Endodermal cell (in vitro differentiated cells): ENCODE results near the gene ALDH8A1. TPM values are rescaled to one million over a fixed set of nuclear protein-coding genes. Genes with fewer than 3 reads are reported as not detected.

Experiments used
- DNase-seq: peaks from one replicate; pipeline ENCODE4 v3.0.0-alpha.2; 2017
- H3K27ac ChIP-seq: 2 replicates; pipeline ENCODE4 v1.5.1; 2013; ENCODE audit warnings: mild to moderate bottlenecking, low read depth, low read length, moderate library complexity
- H3K27me3 ChIP-seq: 2 replicates; pipeline ENCODE4 v1.6.1; 2013; ENCODE audit warnings: mild to moderate bottlenecking, low read length, moderate library complexity; ENCODE audit not compliant: insufficient read depth, control insufficient read depth, poor library complexity, severe bottlenecking
- H3K36me3 ChIP-seq: 2 replicates; pipeline ENCODE4 v1.7.0; 2013; ENCODE audit warnings: mild to moderate bottlenecking, low read length, moderate library complexity; ENCODE audit not compliant: control insufficient read depth, insufficient read depth
- H3K4me1 ChIP-seq: one replicate; pipeline ENCODE4 v1.7.0; 2013; ENCODE audit warnings: low read length; ENCODE audit not compliant: control insufficient read depth, insufficient read depth
- H3K4me3 ChIP-seq: 2 replicates; pipeline ENCODE4 v1.5.1; 2013; ENCODE audit warnings: mild to moderate bottlenecking, low read length, moderate library complexity
- H3K9ac ChIP-seq: 2 replicates; pipeline ENCODE4 v1.6.1; 2013; ENCODE audit warnings: mild to moderate bottlenecking, low read length, moderate library complexity; ENCODE audit not compliant: poor library complexity, severe bottlenecking; ENCODE audit errors: extremely low read depth
- H3K9me3 ChIP-seq: 2 replicates; pipeline ENCODE4 v1.6.1; 2013; ENCODE audit warnings: mild to moderate bottlenecking, low read length, moderate library complexity; ENCODE audit not compliant: control insufficient read depth
- H3K27ac Mint-ChIP-seq: 2 replicates; pipeline ENCODE4 v1.8.0; 2020; ENCODE audit warnings: mixed read lengths
- H3K27me3 Mint-ChIP-seq: 2 replicates; pipeline ENCODE4 v1.8.0; 2021; ENCODE audit warnings: mild to moderate bottlenecking, mixed read lengths; ENCODE audit not compliant: insufficient read depth
- H3K36me3 Mint-ChIP-seq: 2 replicates; pipeline ENCODE4 v1.8.0; 2020; ENCODE audit warnings: low read depth, mixed read lengths
- H3K4me1 Mint-ChIP-seq: 2 replicates; pipeline ENCODE4 v1.8.0; 2020; ENCODE audit warnings: mixed read lengths
- H3K4me3 Mint-ChIP-seq: 2 replicates; pipeline ENCODE4 v1.8.0; 2020; ENCODE audit warnings: mild to moderate bottlenecking, moderate library complexity, mixed read lengths
- H3K9me3 Mint-ChIP-seq: 2 replicates; pipeline ENCODE4 v1.8.0; 2020; ENCODE audit warnings: mild to moderate bottlenecking, mixed read lengths
- CTCF ChIP-seq: fragments of 200-600 bp; sonication (generic); conservative IDR thresholded peaks from 2 replicates; pipeline ENCODE4 v1.5.0; 2021; ENCODE audit warnings: antibody characterized with exemption, mild to moderate bottlenecking
- WGBS, 2 experiments: methylation state at CpG; one replicate each; pipeline versions ENCODE4 v1.1.5 to v1.1.7; 2013; ENCODE audit warnings: missing lambda C conversion rate in 2 of 2, mixed read lengths in 1 of 2; ENCODE audit not compliant: insufficient coverage in 1 of 2, insufficient read length in 1 of 2; 5-methylcytosine and 5-hydroxymethylcytosine counted together
- total RNA-seq, 2 donors: library from RNA; stranded (reverse); fragmentation: NEBNext Ultra II Directional in 1 of 2; extraction: Animal tissue kit (Norgen Biotek cat#: 25700) in 1 of 2; gene quantifications; 2 replicates in 1 of 2; 3 replicates in 1 of 2; pipeline ENCODE4 v1.2.1, GENCODE V29; 2021

Gene ALDH8A1
- total RNA-seq, 2 donors from 2014 or later, result not detected

- Mint-ChIP-seq H3K27ac (no peak overlapping the region), H3K36me3 (no peaks in the 10 kb centered on the region), H3K4me1 (no peaks in the 10 kb centered on the region), H3K9me3 (no peaks in the 10 kb centered on the region), H3K27me3 (peaks cover 13% of the 10 kb centered on the region), H3K4me3 (no peak overlapping the region)
- no peaks in the 10 kb centered on the region for H3K36me3 ChIP-seq
- H3K4me1 ChIP-seq, result no peaks in the 10 kb centered on the region
- H3K27me3 ChIP-seq, result peaks cover 7% of the 10 kb centered on the region
- no peaks in the 10 kb centered on the region for H3K9me3 ChIP-seq
- H3K27ac ChIP-seq, result no peak overlapping the region
- TF ChIP-seq CTCF, result no peak
- WGBS, 2 experiments, result 96 to 98% methylated on average over 5 of the region's 5 CpGs
- H3K9ac ChIP-seq, result no peak overlapping the region
- DNase-seq, result no peak
- H3K4me3 ChIP-seq, result no peak overlapping the region
Observed at GRCh38 chr6:134936476-134936875, 13.4 kb downstream of the ALDH8A1 start.

GRCh38 chr6:134934793-134935485 is 15.0 kb downstream of the ALDH8A1 start:
- H3K27me3 Mint-ChIP-seq, result peaks cover 22% of the 10 kb centered on the region
- TF ChIP-seq CTCF, result no peak
- 96 to 100% methylated on average over 1 to 5 of the region's 5 CpGs for WGBS, 2 experiments
- no peaks in the 10 kb centered on the region for H3K9me3 Mint-ChIP-seq
- Histone ChIP-seq H3K36me3 (no peaks in the 10 kb centered on the region), H3K4me1 (no peaks in the 10 kb centered on the region), H3K4me3 (no peak overlapping the region), H3K9ac (no peak overlapping the region), H3K27ac (no peak overlapping the region), H3K27me3 (peaks cover 17% of the 10 kb centered on the region), H3K9me3 (no peaks in the 10 kb centered on the region)
- H3K4me1 Mint-ChIP-seq, result no peaks in the 10 kb centered on the region
- no peaks in the 10 kb centered on the region for H3K36me3 Mint-ChIP-seq
- no peak overlapping the region for H3K27ac Mint-ChIP-seq
- no peak for DNase-seq
- H3K4me3 Mint-ChIP-seq, result no peak overlapping the region

- Histone ChIP-seq H3K36me3 (no peaks in the 10 kb centered on the region), H3K9ac (no peak overlapping the region), H3K4me1 (no peaks in the 10 kb centered on the region), H3K27ac (no peak overlapping the region), H3K9me3 (no peaks in the 10 kb centered on the region), H3K4me3 (no peak overlapping the region), H3K27me3 (peaks cover 25% of the 10 kb centered on the region)
- 96 to 98% methylated on average over 9 to 11 of the region's 11 CpGs for WGBS, 2 experiments
- Mint-ChIP-seq H3K9me3 (no peaks in the 10 kb centered on the region), H3K27me3 (peaks cover 33% of the 10 kb centered on the region), H3K36me3 (no peaks in the 10 kb centered on the region), H3K4me1 (no peaks in the 10 kb centered on the region), H3K27ac (no peak overlapping the region), H3K4me3 (no peak overlapping the region)
- no peak for TF ChIP-seq CTCF
- DNase-seq, result no peak
Observed at GRCh38 chr6:134932535-134933470, 17.1 kb downstream of the ALDH8A1 start.
